Activated T-cell treated with anti-CD3 and anti-CD28 coated beads for 4 hours (primary cell): ENCODE results near the gene ADNP.
"Not testable (repeated sequence)": the region's sequence is repeated elsewhere in the genome, so short reads cannot be mapped to it uniquely, and the experiment has no call there.

Experiments used
- DNase-seq: peaks from one replicate; pipeline ENCODE4 v3.0.0-alpha.2; 2020

The ADNP gene

GRCh38 chr20:50931306-50932015, at the start of gene ADNP:
Gene ADNP (minus strand): TSS chr20:50931437. CDS start chr20:50903996, 27,441 bp downstream.
- DNase-seq, result peak; percentile 77

GRCh38 chr20:50980071-50980681, 48.9 kb upstream of the ADNP start:
- DNase-seq, result no peak

- not testable (repeated sequence) for DNase-seq
These were observed 47.3 kb upstream of the ADNP start for GRCh38 chr20:50978533-50978932.

- no peak for DNase-seq
These were observed 46.1 kb upstream of the ADNP start for GRCh38 chr20:50977066-50978021.

GRCh38 chr20:50975701-50976330, 44.6 kb upstream of the ADNP start:
- DNase-seq, result no peak

GRCh38 chr20:50969912-50970311, 38.7 kb upstream of the ADNP start:
- DNase-seq, result no peak

- DNase-seq, result no peak
These were observed 38.2 kb upstream of the ADNP start for GRCh38 chr20:50969435-50969834.

- no peak for DNase-seq
These were observed 37.1 kb upstream of the ADNP start for GRCh38 chr20:50968289-50968688.

- DNase-seq, result no peak
These were observed 36.3 kb upstream of the ADNP start for GRCh38 chr20:50967586-50967985.

GRCh38 chr20:50959543-50960126, 28.4 kb upstream of the ADNP start:
- no peak for DNase-seq

GRCh38 chr20:50958615-50959542, 27.6 kb upstream of the ADNP start, which contains the start of gene MOCS3:
Gene MOCS3 (plus strand): TSS chr20:50958818. CDS start chr20:50958843, 25 bp downstream.
- DNase-seq, result peak; percentile 67

GRCh38 chr20:50957798-50958614, 26.8 kb upstream of the ADNP start, which contains the start of gene DPM1:
Gene DPM1 (minus strand): TSS chr20:50958532. CDS start chr20:50958523, 9 bp downstream.
- DNase-seq, result peak; percentile 88

- DNase-seq, result no peak
These were observed 26.0 kb upstream of the ADNP start for GRCh38 chr20:50957276-50957675.

GRCh38 chr20:50953821-50954220, 22.6 kb upstream of the ADNP start:
- DNase-seq, result no peak

GRCh38 chr20:50953196-50953595, 22.0 kb upstream of the ADNP start:
- DNase-seq, result no peak

- DNase-seq, result no peak
These were observed 17.0 kb upstream of the ADNP start for GRCh38 chr20:50948132-50948785.

- no peak for DNase-seq
These were observed 11.8 kb upstream of the ADNP start for GRCh38 chr20:50943069-50943468.

- DNase-seq, result no peak
These were observed 2.4 kb upstream of the ADNP start for GRCh38 chr20:50933589-50933988.

- DNase-seq, result no peak
These were observed 1.5 kb upstream of the ADNP start for GRCh38 chr20:50932691-50933280.
